Measurements from ENCODE around the gene PLAC1.

The PLAC1 gene

DNA sequence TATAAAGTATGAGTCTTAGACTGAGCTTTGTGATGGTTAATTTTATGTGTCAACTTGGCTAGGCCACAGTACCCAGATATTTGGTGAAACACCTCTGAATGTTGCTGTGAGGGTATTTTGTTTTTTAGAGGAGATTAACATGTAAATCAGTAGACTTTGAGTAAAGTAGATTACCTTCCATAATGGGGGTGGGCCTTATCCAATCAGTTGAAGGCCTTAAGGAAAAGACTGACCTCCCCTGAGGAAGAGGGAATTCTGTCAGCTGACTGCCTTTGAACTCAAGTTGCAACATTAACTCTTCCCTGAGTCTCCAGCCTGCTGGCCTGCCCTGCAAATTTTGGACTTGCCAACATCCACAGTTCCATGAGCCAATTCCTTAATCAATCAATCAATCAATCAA is 66.0 kb downstream of the PLAC1 start:
- no peak overlapping the region for H3K27ac Mint-ChIP-seq
- H3K36me3 Mint-ChIP-seq = no peaks in the 10 kb centered on the region
- no peak overlapping the region for H3K4me3 Mint-ChIP-seq
- no peaks in the 10 kb centered on the region for H3K9me3 Mint-ChIP-seq
- H3K27me3 Mint-ChIP-seq = peaks cover 4% of the 10 kb centered on the region
- H3K4me1 Mint-ChIP-seq = no peaks in the 10 kb centered on the region

DNA sequence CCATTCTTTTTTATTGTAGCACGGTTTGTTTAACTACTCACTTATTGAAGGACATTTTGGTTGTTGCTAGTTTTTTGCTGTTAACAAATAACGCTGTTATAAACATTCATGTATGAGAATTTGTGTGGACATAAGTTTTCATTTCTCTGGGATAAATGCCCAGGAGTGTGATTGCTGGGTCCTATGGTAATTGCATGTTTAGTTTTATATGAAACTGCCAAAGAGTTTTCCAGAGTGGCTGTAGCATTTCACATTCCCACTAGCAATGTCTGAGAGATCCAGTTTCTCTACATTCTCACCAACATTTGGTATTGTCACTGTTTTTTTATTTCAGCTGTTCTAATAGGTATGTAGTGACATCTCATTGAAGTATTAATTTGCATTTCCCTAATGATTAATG is 66.8 kb downstream of the PLAC1 start:
- Mint-ChIP-seq H3K4me3 (no peak overlapping the region), H3K36me3 (no peaks in the 10 kb centered on the region), H3K9me3 (no peaks in the 10 kb centered on the region), H3K27ac (no peak overlapping the region), H3K4me1 (no peaks in the 10 kb centered on the region), H3K27me3 (peaks cover 1% of the 10 kb centered on the region)

- H3K27ac Mint-ChIP-seq = no peak overlapping the region
- no peaks in the 10 kb centered on the region for H3K27me3 Mint-ChIP-seq
- no peak overlapping the region for H3K4me3 Mint-ChIP-seq
- H3K9me3 Mint-ChIP-seq = no peaks in the 10 kb centered on the region
- no peaks in the 10 kb centered on the region for H3K4me1 Mint-ChIP-seq
- H3K36me3 Mint-ChIP-seq = no peaks in the 10 kb centered on the region
Observed at GRCh38 chrX:134588806-134589205, 69.5 kb downstream of the PLAC1 start.

GRCh38 chrX:134580907-134581306 is 77.4 kb downstream of the PLAC1 start:
- no peaks in the 10 kb centered on the region for H3K27me3 Mint-ChIP-seq

GRCh38 chrX:134573683-134574035 is 84.6 kb downstream of the PLAC1 start:
- Mint-ChIP-seq H3K4me1 (no peaks in the 10 kb centered on the region), H3K27ac (no peak overlapping the region), H3K27me3 (no peaks in the 10 kb centered on the region), H3K4me3 (no peak overlapping the region), H3K9me3 (no peaks in the 10 kb centered on the region), H3K36me3 (no peaks in the 10 kb centered on the region)

More at GRCh38 chrX:134580907-134581306, 77.4 kb downstream of the PLAC1 start:
- Mint-ChIP-seq H3K9me3 (no peaks in the 10 kb centered on the region), H3K4me1 (no peaks in the 10 kb centered on the region), H3K4me3 (no peak overlapping the region), H3K36me3 (no peaks in the 10 kb centered on the region), H3K27ac (no peak overlapping the region)

DNA sequence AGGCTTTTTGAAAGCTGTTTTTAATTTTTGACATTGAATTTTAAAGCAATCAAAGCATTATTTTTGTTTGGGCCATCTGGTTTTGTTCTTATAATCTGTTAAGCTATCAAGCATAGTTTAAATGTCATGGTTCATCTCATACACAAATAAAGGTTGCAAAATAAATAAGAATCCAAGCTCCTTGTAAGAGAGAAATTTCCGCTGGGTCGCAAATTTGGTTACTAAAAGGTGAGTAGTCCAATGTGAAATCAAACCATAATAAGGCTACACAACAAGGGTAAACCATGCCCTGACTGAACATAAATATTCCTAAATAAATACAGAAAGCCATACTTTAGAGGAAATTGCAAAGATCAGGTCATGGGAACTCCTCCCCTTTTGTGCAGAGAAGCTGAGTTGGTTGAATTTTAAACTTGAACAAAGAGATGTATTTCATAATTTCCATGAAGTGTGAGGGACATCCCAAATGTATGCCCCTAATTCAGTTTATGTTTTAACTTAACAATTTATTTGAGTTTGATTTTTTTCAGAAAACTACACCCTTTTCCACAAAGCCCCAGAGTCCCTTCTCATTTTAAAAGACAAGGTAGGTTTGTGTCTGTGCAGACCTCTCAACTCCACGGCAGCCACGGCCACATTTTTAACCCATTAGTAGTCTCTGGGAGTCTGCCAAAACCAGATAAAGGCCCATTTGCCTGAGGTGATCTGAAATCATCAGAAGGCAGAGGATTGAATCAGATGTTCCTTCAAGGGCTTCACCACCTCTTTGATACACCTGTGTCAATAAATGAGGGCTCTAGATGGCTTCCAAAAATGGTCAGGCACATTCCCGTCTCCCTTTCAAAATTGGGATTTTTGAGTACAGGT is 85.2 kb downstream of the PLAC1 start:
- H3K9me3 Mint-ChIP-seq = no peaks in the 10 kb centered on the region
- no peaks in the 10 kb centered on the region for H3K4me1 Mint-ChIP-seq
- no peaks in the 10 kb centered on the region for H3K27me3 Mint-ChIP-seq
- H3K36me3 Mint-ChIP-seq = no peaks in the 10 kb centered on the region
- no peak overlapping the region for H3K27ac Mint-ChIP-seq
- no peak overlapping the region for H3K4me3 Mint-ChIP-seq

- H3K27ac Mint-ChIP-seq = no peak overlapping the region
- no peaks in the 10 kb centered on the region for H3K4me1 Mint-ChIP-seq
- H3K4me3 Mint-ChIP-seq = no peak overlapping the region
- H3K9me3 Mint-ChIP-seq = no peaks in the 10 kb centered on the region
- no peaks in the 10 kb centered on the region for H3K27me3 Mint-ChIP-seq
- H3K36me3 Mint-ChIP-seq = no peaks in the 10 kb centered on the region
Observed at GRCh38 chrX:134571796-134572195, 86.5 kb downstream of the PLAC1 start.

DNA sequence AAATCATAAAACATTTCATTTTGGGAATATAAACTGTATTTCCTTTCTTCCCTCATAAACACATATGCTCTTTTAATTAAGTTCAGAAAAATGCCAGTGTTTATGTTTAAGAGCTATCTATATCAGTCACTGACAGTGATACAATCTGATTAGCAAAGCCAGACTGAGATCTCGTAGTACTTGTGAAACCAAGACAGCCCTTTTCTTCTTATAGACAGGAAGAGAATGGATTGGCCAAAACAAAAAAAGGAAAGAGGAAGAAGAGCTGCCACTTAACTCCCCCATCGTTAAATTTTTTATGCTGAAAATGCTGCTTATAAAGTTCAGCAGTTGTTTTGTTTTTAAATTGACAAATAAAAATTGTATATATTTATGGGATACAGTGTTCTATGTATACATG is 87.4 kb downstream of the PLAC1 start:
- H3K4me1 Mint-ChIP-seq = no peaks in the 10 kb centered on the region
- no peaks in the 10 kb centered on the region for H3K36me3 Mint-ChIP-seq
- H3K27me3 Mint-ChIP-seq = no peaks in the 10 kb centered on the region
- no peak overlapping the region for H3K4me3 Mint-ChIP-seq
- H3K9me3 Mint-ChIP-seq = no peaks in the 10 kb centered on the region
- H3K27ac Mint-ChIP-seq = no peak overlapping the region

DNA sequence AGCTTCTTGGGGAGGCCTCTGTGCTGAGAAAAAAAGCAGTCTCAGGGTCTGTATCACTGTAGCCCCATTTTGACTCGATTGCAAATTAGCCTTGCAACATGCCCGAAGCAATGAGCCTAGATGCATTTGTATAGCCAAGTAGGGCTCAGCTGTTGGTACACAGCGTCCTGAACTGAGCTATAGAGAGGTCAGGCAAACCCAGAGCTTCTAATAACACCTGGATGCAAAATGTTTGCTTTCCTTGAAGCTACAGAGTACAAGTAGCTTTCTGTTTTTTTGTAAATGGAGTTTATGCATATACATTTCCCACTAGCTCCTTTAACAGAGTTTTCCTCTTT is 87.8 kb downstream of the PLAC1 start:
- Mint-ChIP-seq H3K36me3 (no peaks in the 10 kb centered on the region), H3K27ac (no peak overlapping the region), H3K4me3 (no peak overlapping the region), H3K27me3 (no peaks in the 10 kb centered on the region), H3K4me1 (no peaks in the 10 kb centered on the region), H3K9me3 (no peaks in the 10 kb centered on the region)

DNA sequence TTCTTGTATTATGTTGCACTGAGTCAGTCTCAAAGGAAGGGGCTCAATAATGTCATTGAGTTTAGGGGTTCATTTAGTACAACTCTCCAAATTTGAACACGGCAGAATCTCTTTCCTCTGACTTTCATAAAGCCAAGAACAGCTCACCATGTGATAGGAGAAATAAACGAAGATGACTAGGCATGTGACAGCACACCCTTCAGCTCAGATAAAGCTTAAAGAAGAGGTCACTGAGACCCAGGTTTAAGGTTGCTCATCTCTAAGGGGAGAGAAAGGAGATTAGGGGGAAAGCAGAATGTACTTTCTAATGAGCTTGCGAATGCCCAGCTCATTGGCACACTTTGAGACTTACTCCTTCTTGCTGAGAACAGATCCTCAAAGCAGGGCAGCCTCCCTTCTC is 89.0 kb downstream of the PLAC1 start:
- Mint-ChIP-seq H3K27ac (no peak overlapping the region), H3K9me3 (no peaks in the 10 kb centered on the region)

GRCh38 chrX:134568285-134569016 is 89.8 kb downstream of the PLAC1 start:
- H3K36me3 Mint-ChIP-seq = no peaks in the 10 kb centered on the region

More for the DNA sequence above, 89.0 kb downstream of the PLAC1 start:
- Mint-ChIP-seq H3K4me3 (no peak overlapping the region), H3K27me3 (no peaks in the 10 kb centered on the region), H3K4me1 (no peaks in the 10 kb centered on the region), H3K36me3 (no peaks in the 10 kb centered on the region)

DNA sequence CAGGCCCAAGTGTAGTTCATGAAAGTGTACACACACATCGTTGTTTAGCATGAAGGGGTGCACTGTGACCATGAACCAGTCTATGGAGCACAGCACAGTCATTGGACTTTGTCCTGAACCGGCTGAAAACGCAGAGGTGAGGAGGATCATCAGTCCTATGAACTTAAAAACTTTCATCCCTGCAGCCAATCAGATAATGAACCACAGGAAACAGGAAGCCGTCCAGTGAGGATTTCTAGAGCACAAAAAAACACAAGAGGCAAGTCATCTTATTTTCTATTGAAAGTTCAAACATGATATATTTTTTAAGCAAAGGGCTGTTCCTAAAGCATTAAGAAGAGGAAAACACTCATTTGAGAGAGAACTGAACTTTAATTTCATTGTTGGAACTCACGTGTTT is 91.8 kb downstream of the PLAC1 start:
- no peak overlapping the region for H3K27ac Mint-ChIP-seq
- no peaks in the 10 kb centered on the region for H3K36me3 Mint-ChIP-seq
- H3K9me3 Mint-ChIP-seq = no peaks in the 10 kb centered on the region
- H3K4me3 Mint-ChIP-seq = no peak overlapping the region
- H3K27me3 Mint-ChIP-seq = no peaks in the 10 kb centered on the region
- no peaks in the 10 kb centered on the region for H3K4me1 Mint-ChIP-seq

More at GRCh38 chrX:134568285-134569016, 89.8 kb downstream of the PLAC1 start:
- Mint-ChIP-seq H3K4me3 (no peak overlapping the region), H3K27ac (no peak overlapping the region), H3K9me3 (no peaks in the 10 kb centered on the region), H3K27me3 (no peaks in the 10 kb centered on the region), H3K4me1 (no peaks in the 10 kb centered on the region)

GRCh38 chrX:134562002-134562401 is 96.3 kb downstream of the PLAC1 start:
- Mint-ChIP-seq H3K36me3 (no peaks in the 10 kb centered on the region), H3K4me1 (no peaks in the 10 kb centered on the region), H3K4me3 (no peak overlapping the region), H3K27me3 (peaks cover 2% of the 10 kb centered on the region), H3K9me3 (no peaks in the 10 kb centered on the region), H3K27ac (no peak overlapping the region)

- no peak overlapping the region for H3K4me3 Mint-ChIP-seq
- no peaks in the 10 kb centered on the region for H3K4me1 Mint-ChIP-seq
- H3K27me3 Mint-ChIP-seq = peaks cover 16% of the 10 kb centered on the region
- H3K36me3 Mint-ChIP-seq = no peaks in the 10 kb centered on the region
- no peak overlapping the region for H3K27ac Mint-ChIP-seq
- H3K9me3 Mint-ChIP-seq = no peaks in the 10 kb centered on the region
Observed at GRCh38 chrX:134558133-134558532, 100.1 kb downstream of the PLAC1 start.

GRCh38 chrX:134554291-134554690 is 104.0 kb downstream of the PLAC1 start:
- peaks cover 26% of the 10 kb centered on the region for H3K27me3 Mint-ChIP-seq
- no peaks in the 10 kb centered on the region for H3K9me3 Mint-ChIP-seq
- H3K27ac Mint-ChIP-seq = no peak overlapping the region
- H3K36me3 Mint-ChIP-seq = no peaks in the 10 kb centered on the region
- H3K4me3 Mint-ChIP-seq = no peak overlapping the region
- peaks cover 8% of the 10 kb centered on the region for H3K4me1 Mint-ChIP-seq

DNA sequence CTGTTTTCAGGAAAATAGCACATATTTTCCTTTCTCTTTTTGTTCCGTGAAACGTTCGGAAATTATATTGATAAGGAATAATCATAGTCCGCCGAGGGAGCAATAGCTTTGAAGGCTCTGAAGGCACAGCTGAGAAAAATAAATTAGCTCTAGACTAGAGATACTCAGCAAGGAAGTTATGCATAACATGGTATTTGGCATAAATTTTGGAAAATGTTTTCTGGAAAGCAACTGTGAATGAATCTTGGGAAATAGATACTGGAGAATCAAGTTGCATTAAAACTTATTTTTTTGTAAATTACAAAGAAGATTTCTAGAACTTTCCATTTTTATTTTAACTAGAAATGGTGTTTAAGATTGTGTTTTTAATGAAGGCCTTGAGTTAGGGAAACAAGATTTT is 105.9 kb downstream of the PLAC1 start:
- peaks cover 40% of the 10 kb centered on the region for H3K27me3 Mint-ChIP-seq
- peaks cover 20% of the 10 kb centered on the region for H3K4me1 Mint-ChIP-seq
- H3K4me3 Mint-ChIP-seq = no peak overlapping the region
- peaks cover 5% of the 10 kb centered on the region for H3K9me3 Mint-ChIP-seq
- H3K27ac Mint-ChIP-seq = no peak overlapping the region
- no peaks in the 10 kb centered on the region for H3K36me3 Mint-ChIP-seq

Data from activated naive CD4-positive, alpha-beta T cell treated with anti-CD3 and anti-CD28 coated beads, Interleukin-2, amount 50 U/mL, for 24 hours (primary cell).